Hypothalamus (tissue), 51 donors: ENCODE data around the gene HSPA1B.

ENCODE experiments used
- DNase-seq, 51 donors: peaks; one replicate each; lab custom pipeline; 2025; lab: John Stamatoyannopoulos, UW

Gene HSPA1B

GRCh38 chr6:31876357-31876756, 48.8 kb downstream of the HSPA1B start:
- DNase-seq, result no peak

- DNase-seq, result no peak
These were observed 49.6 kb downstream of the HSPA1B start for GRCh38 chr6:31877125-31877650.

- no peak for DNase-seq
These were observed 50.2 kb downstream of the HSPA1B start for GRCh38 chr6:31877651-31878161.

GRCh38 chr6:31878222-31878621, 50.7 kb downstream of the HSPA1B start:
- no peak for DNase-seq

GRCh38 chr6:31878726-31879125, 51.2 kb downstream of the HSPA1B start, which contains the start of gene SLC44A4:
TSS of gene SLC44A4 (minus strand) at chr6:31878997. CDS start at chr6:31878980, 17 bp downstream.
- DNase-seq, result no peak

- no peak for DNase-seq
These were observed 51.6 kb downstream of the HSPA1B start for GRCh38 chr6:31879143-31879542.
